PC-3 (cell line): Measurements from ENCODE around the gene IQSEC1. TPM values are rescaled to one million over a fixed set of nuclear protein-coding genes. Genes with fewer than 3 reads are reported as not detected.

Source experiments
- ATAC-seq: fragments of 200-7000 bp; cut with Tn5 transposase; 2 replicates; pipeline ENCODE4 v1.9.1; 2020; ENCODE audit warnings: mild to moderate bottlenecking, moderate library complexity
- BruUV-seq: library from RNA; stranded (reverse); fragments of 400-500 nt; replicated peaks from 2 replicates; lab custom pipeline; 2021; lab: Mats Ljungman, UMichigan
- CTCF ChIA-PET: fragments of 300-600 bp; sonication (Branson Sonifier 250); formaldehyde crosslinking; loops from one replicate; lab custom pipeline; 2022; ENCODE audit warnings: antibody characterized with exemption; lab: Charles Lee
- POLR2A ChIA-PET: fragments of 300-600 bp; sonication (Branson Sonifier 250); formaldehyde crosslinking; loops from one replicate; lab custom pipeline; 2022; ENCODE audit warnings: antibody characterized with exemption; ENCODE audit not compliant: unreplicated experiment; lab: Charles Lee
- DNase-seq: peaks from one replicate; pipeline ENCODE4 v3.0.0-alpha.2; 2015
- H2AFZ ChIP-seq: fragments of 300-600 bp; sonication (generic); 2 replicates; pipeline ENCODE4 v1.6.0; 2016; ENCODE audit warnings: antibody characterized with exemption, low read length
- H3F3A ChIP-seq: fragments of 300-600 bp; sonication (generic); one replicate; pipeline ENCODE4 v1.6.0; 2017; ENCODE audit warnings: antibody characterized with exemption, low read length, control low read depth, mild to moderate bottlenecking; ENCODE audit not compliant: unreplicated experiment
- H3K27ac ChIP-seq: fragments of 300-600 bp; sonication (generic); 2 replicates; pipeline ENCODE4 v1.5.1; 2016; ENCODE audit warnings: mild to moderate bottlenecking, low read length
- H3K27me3 ChIP-seq: fragments of 300-600 bp; sonication (generic); 2 replicates; pipeline ENCODE4 v1.6.1; 2016; ENCODE audit warnings: low read length, mixed read lengths
- H3K36me3 ChIP-seq: fragments of 300-600 bp; sonication (generic); 2 replicates; pipeline ENCODE4 v1.6.1; 2016; ENCODE audit warnings: low read depth, mixed run types, low read length, mixed read lengths
- H3K4me1 ChIP-seq: fragments of 300-600 bp; sonication (generic); 2 replicates; pipeline ENCODE4 v1.5.1; 2016; ENCODE audit warnings: low read length; ENCODE audit not compliant: insufficient read depth
- H3K4me2 ChIP-seq: fragments of 300-600 bp; sonication (generic); 2 replicates; pipeline ENCODE4 v1.6.0; 2016; ENCODE audit warnings: low read length
- H3K4me3 ChIP-seq: fragments of 300-600 bp; sonication (generic); 2 replicates; pipeline ENCODE4 v1.5.1; 2016; ENCODE audit warnings: mild to moderate bottlenecking, low read length, mixed read lengths
- H3K79me2 ChIP-seq: fragments of 300-600 bp; sonication (generic); 2 replicates; pipeline ENCODE4 v1.6.1; 2017; ENCODE audit warnings: low read length, mixed read lengths
- H3K9ac ChIP-seq: fragments of 300-600 bp; sonication (generic); 2 replicates; pipeline ENCODE4 v1.6.0; 2016; ENCODE audit warnings: mild to moderate bottlenecking, low read length
- H3K9me2 ChIP-seq: fragments of 300-600 bp; sonication (generic); replicated peaks from 2 replicates; pipeline ENCODE4 v1.6.1; 2016; ENCODE audit warnings: mixed run types, low read length, mixed read lengths
- H3K9me3 ChIP-seq: fragments of 300-600 bp; sonication (generic); 2 replicates; pipeline ENCODE4 v1.6.1; 2016; ENCODE audit warnings: low read length, mixed read lengths
- H4K20me1 ChIP-seq: fragments of 300-600 bp; sonication (generic); 2 replicates; pipeline ENCODE4 v1.6.1; 2016; ENCODE audit warnings: low read length, mixed read lengths
- EZH2 ChIP-seq: fragments of 300-600 bp; sonication (generic); IDR thresholded peaks from one replicate; pipeline ENCODE4 v1.6.1; 2017; ENCODE audit warnings: antibody characterized with exemption, mild to moderate bottlenecking, low read length; ENCODE audit not compliant: unreplicated experiment
- EZH2phosphoT487 ChIP-seq: fragments of 300-600 bp; sonication (generic); IDR thresholded peaks from 2 replicates; pipeline ENCODE4 v1.6.1; 2018; ENCODE audit warnings: mild to moderate bottlenecking, antibody characterized with exemption, low read length, borderline replicate concordance
- intact Hi-C: fragments of 100-400 bp; cut with micrococcal nuclease; formaldehyde crosslinking; loops from 2 replicates; pipeline ENCODE4 v1.9.0; 2023
- total RNA-seq: library from RNA; depleted of rRNA; stranded (reverse); fragments of >200 nt; gene quantifications from 2 replicates; pipeline ENCODE4 v1.2.3, GENCODE V29; 2014
- TF ChIP-seq, protein P1 (sequence below): fragments of 300-600 bp; sonication (generic); conservative IDR thresholded peaks from 2 replicates; pipeline ENCODE4 v1.5.1; 2017; ENCODE audit warnings: antibody characterized with exemption, low read depth, mild to moderate bottlenecking, low read length

IQSEC1 gene
- total RNA-seq, 1 experiment from 2014 or later, result 37.9 TPM

GRCh38 chr3:12963231-12963896 is 109.9 kb downstream of the IQSEC1 start:
- intact Hi-C loops, result no loop called here
- TF ChIP-seq EZH2phosphoT487 (no peak), EZH2 (no peak)
- TF ChIP-seq, protein P1, sequence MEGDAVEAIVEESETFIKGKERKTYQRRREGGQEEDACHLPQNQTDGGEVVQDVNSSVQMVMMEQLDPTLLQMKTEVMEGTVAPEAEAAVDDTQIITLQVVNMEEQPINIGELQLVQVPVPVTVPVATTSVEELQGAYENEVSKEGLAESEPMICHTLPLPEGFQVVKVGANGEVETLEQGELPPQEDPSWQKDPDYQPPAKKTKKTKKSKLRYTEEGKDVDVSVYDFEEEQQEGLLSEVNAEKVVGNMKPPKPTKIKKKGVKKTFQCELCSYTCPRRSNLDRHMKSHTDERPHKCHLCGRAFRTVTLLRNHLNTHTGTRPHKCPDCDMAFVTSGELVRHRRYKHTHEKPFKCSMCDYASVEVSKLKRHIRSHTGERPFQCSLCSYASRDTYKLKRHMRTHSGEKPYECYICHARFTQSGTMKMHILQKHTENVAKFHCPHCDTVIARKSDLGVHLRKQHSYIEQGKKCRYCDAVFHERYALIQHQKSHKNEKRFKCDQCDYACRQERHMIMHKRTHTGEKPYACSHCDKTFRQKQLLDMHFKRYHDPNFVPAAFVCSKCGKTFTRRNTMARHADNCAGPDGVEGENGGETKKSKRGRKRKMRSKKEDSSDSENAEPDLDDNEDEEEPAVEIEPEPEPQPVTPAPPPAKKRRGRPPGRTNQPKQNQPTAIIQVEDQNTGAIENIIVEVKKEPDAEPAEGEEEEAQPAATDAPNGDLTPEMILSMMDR, result no peak
- no peak overlapping the region for H3K27ac ChIP-seq
- H3K4me1 ChIP-seq, result peaks cover 27% of the 10 kb centered on the region
- no peak overlapping the region for H3K4me2 ChIP-seq
- no peak for DNase-seq
- no TSS peak for BruUV-seq
- no peak overlapping the region for H2AFZ ChIP-seq
- ATAC-seq, result no peak
- H4K20me1 ChIP-seq, result peaks cover 31% of the 10 kb centered on the region; the same call in 1 of the 2 replicates
- H3K4me3 ChIP-seq, result no peak overlapping the region
- peaks cover 85% of the 10 kb centered on the region for H3K79me2 ChIP-seq
- H3K27me3 ChIP-seq, result no peaks in the 10 kb centered on the region
- H3K9me3 ChIP-seq, result no peaks in the 10 kb centered on the region
- no peaks in the 10 kb centered on the region for H3F3A ChIP-seq
- H3K36me3 ChIP-seq, result no peaks in the 10 kb centered on the region
- no peaks in the 10 kb centered on the region for H3K9me2 ChIP-seq
- ChIA-PET CTCF (no interaction called here), POLR2A (no interaction called here)
- no peak overlapping the region for H3K9ac ChIP-seq

- ATAC-seq (no peak), DNase-seq (no peak)
- H3K79me2 ChIP-seq, result peaks cover 95% of the 10 kb centered on the region
- peaks cover 31% of the 10 kb centered on the region; the same call in 1 of the 2 replicates for H4K20me1 ChIP-seq
- POLR2A ChIA-PET, result no interaction called here
- no peaks in the 10 kb centered on the region for H3K9me2 ChIP-seq
- no peak overlapping the region for H3K4me2 ChIP-seq
- no peaks in the 10 kb centered on the region for H3F3A ChIP-seq
- TF ChIP-seq EZH2, result no peak
- no peak for TF ChIP-seq EZH2phosphoT487
- TF ChIP-seq, protein P1, result no peak
- no peaks in the 10 kb centered on the region for H3K27me3 ChIP-seq
- H3K9ac ChIP-seq, result no peak overlapping the region
- H2AFZ ChIP-seq, result no peak overlapping the region
- no peaks in the 10 kb centered on the region for H3K36me3 ChIP-seq
- no TSS peak for BruUV-seq
- intact Hi-C loops, result no loop called here
- no peak overlapping the region for H3K4me3 ChIP-seq
- CTCF ChIA-PET, result no interaction called here
- H3K27ac ChIP-seq, result no peak overlapping the region
- peaks cover 22% of the 10 kb centered on the region for H3K4me1 ChIP-seq
- no peaks in the 10 kb centered on the region for H3K9me3 ChIP-seq
These were observed 110.9 kb downstream of the IQSEC1 start for GRCh38 chr3:12962292-12962691.

- H4K20me1 ChIP-seq, result peaks cover 28% of the 10 kb centered on the region; the same call in 1 of the 2 replicates
- H2AFZ ChIP-seq, result no peak overlapping the region
- H3K27ac ChIP-seq, result no peak overlapping the region
- H3K4me1 ChIP-seq, result peaks cover 21% of the 10 kb centered on the region
- peaks cover 95% of the 10 kb centered on the region for H3K79me2 ChIP-seq
- no peak overlapping the region for H3K9ac ChIP-seq
- H3K4me3 ChIP-seq, result no peak overlapping the region
- TF ChIP-seq, protein P1, result no peak
- no peak for TF ChIP-seq EZH2phosphoT487
- TF ChIP-seq EZH2, result no peak
- DNase-seq, result no peak
- no peaks in the 10 kb centered on the region for H3F3A ChIP-seq
- no TSS peak for BruUV-seq
- H3K27me3 ChIP-seq, result no peaks in the 10 kb centered on the region
- ChIA-PET POLR2A (no interaction called here), CTCF (no interaction called here)
- ATAC-seq, result no peak
- H3K4me2 ChIP-seq, result no peak overlapping the region
- H3K9me2 ChIP-seq, result no peaks in the 10 kb centered on the region
- intact Hi-C loops, result no loop called here
- H3K36me3 ChIP-seq, result no peaks in the 10 kb centered on the region
- no peaks in the 10 kb centered on the region for H3K9me3 ChIP-seq
These were observed 111.6 kb downstream of the IQSEC1 start for GRCh38 chr3:12961697-12962036.
